Neural cell (in vitro differentiated cells): ENCODE measurements around the gene ABCA8.

Experiments
- CTCF ChIP-seq: fragments of 450-650 bp; IDR thresholded peaks from 2 replicates; pipeline ENCODE4 v1.5.1; 2014; ENCODE audit warnings: antibody characterized with exemption, mild to moderate bottlenecking, moderate library complexity; ENCODE audit not compliant: poor library complexity, severe bottlenecking
- EZH2 ChIP-seq: fragments of 200-600, 300-800 bp; shearing (Covaris generic), sonication (generic); IDR thresholded peaks from 2 replicates; pipeline ENCODE4 v1.6.1; 2014; ENCODE audit warnings: antibody characterized with exemption, low read length, borderline replicate concordance, mild to moderate bottlenecking; ENCODE audit not compliant: insufficient read depth, poor library complexity, severe bottlenecking
- REST ChIP-seq: IDR thresholded peaks from 2 replicates; pipeline ENCODE4 v1.6.1; 2012; ENCODE audit warnings: borderline replicate concordance

GRCh38 chr17:68850749-68851510 is 104.3 kb downstream of the ABCA8 start:
- TF ChIP-seq EZH2 (no peak), REST (no peak), CTCF (no peak)
